GM18499 (cell line): ENCODE measurements around the gene FAF2.
"Not testable (repeated sequence)": the region's sequence is repeated elsewhere in the genome, so short reads cannot be mapped to it uniquely, and the experiment has no call there.

Experiments used
- ATAC-seq: cut with Tn5 transposase; IDR thresholded peaks from one replicate; pipeline ENCODE4 v1.9.1; 2021; ENCODE audit warnings: moderate number of reproducible peaks; ENCODE audit not compliant: insufficient read depth, unreplicated experiment

FAF2 gene

DNA sequence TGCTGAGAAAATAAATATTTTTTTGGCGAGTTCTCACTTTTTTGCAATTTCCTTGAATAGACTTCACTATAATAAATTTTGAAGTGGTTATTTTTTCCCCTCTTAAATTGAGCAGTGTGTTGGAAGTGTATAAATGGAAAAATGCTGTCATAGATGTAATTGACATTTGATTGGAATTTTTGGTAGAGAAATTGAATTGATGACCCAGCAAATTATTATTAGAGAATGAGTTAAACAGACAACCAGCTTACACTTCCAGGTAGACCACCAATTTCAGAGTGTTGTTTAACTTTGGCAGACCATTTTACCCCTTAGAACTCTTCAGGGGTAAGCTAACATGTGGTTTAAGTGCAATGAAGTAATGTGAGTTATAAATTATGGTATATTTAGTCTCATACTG, 1.9 kb downstream of the FAF2 start:
- no peak for ATAC-seq

DNA sequence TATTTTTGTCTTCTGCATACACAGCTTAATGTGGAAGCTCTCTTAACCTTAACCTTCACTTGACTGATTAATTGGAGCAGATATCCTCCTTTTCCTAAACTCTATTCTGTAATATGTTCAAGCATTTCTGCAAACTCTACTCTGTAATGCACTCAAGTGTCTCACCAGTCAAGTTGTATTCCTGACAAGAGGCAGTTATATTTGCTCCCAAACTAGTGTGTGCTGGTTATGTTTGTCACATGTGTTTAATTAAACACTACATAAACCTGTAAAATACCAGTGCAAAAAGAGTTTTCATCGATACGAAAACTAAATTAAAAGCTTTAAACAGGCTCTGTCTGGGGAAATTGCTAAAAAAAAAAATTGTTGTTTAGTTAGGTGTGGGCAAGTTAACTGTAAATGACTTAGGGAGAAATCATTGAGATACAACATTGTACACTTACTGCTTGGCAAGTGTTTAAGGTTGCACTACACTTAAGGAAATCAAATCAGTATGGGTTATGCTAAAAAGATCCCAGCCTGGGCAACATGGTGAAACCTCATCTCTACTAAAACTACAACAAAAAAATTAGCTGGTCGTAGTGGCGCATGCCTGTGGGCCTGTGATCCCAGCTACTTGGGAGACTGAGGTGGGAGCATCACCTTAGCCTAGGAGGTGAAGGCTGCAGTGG, 6.7 kb downstream of the FAF2 start:
- no peak for ATAC-seq

DNA sequence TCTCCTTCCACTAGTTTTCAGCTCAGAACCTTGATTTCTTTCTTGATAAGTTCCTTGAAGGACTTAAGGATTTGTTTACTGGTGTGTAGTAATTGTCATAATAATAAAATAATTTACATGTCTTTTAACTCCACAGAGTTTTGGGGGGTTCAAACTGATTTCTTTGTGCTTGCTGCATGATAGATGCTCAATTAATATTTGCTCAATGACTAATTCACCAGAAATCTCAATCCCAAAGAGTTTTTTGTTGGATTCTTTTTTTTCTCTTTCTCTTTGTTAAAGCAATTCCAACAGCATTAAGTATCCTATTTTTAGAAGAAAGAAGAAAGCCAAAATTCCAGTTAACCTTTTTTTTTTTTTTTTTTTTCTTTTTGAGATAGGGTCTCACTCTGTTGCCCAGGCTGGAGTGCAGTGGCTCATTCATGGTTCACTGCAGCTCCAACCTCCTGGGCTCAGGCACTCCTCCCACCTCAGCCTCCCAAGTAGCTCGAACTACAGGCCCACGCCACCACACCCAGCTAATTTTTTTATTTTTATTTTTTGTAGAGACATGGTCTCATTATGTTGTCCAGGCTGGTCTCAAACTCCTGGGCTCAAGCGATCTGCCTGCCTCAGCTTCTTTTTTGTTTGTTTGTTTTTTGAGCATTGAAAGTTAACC, 10.8 kb downstream of the FAF2 start:
- no peak for ATAC-seq

DNA sequence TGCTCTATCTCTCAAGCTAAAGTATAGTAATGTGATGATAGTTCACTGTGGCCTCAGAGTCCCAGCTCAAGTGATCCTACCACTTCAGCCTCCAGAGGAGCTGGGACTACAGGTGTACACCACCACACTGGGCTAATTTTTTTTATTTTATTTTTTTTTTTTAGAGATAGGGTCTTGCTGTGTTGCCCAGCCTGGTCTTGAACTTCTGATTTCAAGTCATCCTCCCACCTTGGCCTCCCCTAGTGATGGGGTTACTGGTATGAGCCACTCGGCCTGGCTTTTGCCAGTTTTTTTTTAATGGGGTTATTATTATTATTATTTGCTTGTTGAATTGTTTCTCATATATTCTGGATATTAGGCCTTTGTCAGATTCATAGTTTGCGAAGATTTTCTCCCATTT, 13.2 kb downstream of the FAF2 start:
- no peak for ATAC-seq

DNA sequence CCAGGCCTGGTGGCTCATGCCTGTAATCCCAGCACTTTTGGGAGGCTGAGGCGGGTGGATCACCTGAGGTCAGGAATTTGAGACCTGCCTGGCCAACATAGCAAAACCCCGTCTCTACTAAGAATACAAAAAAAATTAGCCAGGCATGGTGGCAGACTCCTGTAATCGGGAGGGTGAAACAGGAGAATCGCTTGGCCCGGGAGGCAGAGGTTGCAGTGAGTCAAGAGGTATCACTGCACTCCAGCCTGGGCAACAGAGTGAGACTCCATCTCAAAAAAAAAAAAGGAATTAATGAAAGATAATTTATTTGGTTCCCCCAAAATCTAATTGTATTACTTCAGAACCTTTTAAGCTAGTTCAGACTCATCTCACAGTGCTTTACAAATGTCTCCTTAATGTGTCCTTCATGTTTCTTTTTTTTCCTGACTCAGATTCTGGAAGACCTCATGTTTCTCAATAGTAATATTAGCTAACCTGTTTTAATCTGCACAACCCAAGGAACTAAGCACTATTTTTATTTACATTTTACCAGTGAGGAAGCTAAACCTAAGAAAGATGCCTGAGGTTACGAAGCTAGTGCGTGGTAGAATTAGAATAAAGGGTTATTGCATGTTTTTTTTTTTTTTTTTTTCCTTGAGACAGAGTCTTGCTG, 15.1 kb downstream of the FAF2 start:
- no peak for ATAC-seq

DNA sequence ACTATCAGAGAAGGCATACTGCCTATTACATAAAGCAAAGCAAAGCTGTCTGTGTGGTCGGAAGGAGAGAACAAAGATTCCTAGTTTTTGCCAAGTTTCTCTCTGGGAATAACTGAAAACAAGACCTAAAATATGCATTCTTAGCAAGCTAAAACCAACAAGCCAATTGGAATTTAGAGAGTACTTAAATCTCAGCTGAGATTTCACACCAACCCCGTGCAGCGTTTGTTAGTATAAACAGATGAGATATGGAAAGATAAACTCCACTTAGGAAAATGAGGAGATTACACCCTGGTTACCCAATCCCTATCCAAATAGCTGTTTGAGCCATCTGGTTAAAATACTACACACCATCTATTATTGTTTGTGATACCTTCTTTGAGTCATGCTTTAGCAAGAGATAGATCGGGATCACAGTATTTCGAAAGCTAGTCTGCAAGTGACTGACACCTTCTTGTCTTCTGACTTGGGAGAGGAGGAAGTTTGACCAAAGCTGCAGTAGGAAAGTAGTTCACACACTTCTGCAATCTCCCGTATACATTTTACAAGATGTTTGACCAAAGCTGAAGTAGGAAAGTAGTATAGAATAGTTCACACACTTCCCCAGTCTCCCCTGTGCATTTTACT, 18.2 kb downstream of the FAF2 start:
- no peak for ATAC-seq

DNA sequence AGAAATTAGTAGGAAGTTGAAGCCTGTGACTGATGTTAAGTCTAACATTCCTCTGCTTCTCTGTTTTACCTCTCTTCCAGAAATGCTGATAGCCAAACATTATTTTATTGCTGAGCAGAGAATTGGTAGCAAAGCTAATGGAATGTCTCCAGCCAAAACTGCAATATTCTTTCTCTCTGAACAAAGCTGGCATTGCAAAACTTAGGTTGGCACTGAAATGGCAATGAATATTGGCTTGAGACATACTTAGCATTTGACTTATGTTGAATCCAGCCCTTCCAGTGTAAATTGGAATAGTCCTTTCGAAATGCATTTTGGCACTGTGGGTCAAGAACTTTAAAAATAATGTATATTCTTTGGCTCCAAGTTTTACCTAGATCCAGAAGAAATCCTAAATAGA, 21.1 kb downstream of the FAF2 start:
- ATAC-seq = no peak

DNA sequence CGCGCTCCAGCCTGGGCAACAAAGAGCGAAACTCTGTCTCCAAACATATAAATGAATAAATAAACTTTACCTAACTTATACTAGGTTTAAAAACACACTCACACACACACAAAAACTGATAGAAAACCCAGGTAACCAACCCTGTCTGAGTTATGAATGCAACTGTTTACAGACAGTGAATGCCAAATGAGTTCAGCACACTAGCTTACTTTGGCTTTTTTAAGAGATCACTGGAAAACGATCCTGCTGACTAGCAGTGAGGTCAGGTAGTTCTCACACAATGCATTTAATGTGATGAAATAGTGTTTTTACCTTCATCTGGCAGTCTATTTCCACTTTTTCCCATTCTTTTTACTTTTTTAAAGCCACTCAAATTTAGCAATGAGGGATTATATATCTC, 22.4 kb downstream of the FAF2 start:
- no peak for ATAC-seq

DNA sequence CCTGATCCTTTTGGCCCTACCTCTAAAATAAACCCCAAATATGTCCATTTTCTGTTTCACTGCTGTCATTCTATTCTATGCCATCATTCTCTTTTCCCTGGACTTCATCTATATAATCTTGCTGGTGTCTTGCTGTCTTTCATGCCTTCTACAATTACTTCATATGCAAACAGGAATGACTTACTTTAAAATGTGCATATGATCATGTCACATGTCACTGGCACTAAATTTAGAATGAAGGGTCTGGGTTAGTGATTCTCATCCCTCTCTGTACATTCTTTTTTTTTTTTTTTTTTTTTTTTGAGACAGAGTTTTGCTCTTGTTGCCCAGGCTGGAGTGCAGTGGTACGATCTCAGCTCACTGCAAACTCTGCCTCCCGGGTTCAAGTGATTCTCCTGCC, 22.9 kb downstream of the FAF2 start:
- ATAC-seq = no peak

DNA sequence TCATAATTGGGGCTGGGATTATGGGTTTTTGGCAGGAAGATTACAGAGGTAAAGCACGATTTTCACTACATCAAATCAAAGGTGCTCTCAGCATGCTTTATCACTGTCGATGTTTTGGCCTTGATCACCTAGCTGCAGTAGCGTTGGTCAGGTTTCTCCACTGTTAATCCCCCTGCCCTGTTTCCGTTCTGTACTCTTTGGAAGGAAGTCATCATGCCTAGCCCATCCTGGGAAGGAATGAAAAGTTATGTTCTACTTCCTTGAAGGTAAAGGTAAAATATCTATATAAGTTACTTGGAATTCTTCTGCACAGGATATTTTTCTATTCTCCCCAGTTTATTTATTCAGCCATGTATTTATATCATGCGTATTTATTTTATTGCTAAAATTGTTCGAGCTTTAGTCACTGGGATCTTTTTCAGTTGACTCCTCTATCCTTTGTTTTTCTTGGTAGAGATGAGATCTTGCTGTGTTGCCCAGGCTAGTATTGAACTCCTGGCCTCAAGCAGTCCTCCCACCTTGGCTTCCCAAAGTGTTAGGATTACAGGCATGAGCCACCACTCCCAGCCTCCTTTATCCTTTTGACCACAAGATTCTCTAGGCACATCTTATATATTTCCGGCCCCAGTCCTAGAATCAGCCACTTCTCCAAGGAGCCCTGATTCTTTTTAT, 25.3 kb downstream of the FAF2 start:
- no peak for ATAC-seq

DNA sequence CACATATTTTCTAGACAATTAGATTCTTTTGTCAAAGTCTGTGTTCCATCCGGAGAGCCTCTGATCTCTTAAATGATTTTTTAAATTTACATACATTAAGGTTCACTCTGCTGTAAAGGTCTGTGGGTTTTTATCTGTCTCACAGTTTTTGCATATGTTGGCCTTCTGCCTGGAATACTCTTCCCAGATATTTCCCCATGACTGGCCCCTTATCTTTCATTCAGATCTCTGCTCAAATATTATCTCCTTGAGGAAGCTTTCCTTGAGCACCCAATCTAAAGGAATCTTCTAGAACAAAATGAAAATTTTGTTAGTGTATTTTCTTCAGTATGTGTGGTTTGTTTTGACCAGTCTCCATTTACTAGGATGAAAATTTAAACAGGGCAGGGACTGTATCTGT, 26.3 kb downstream of the FAF2 start:
- ATAC-seq = no peak

DNA sequence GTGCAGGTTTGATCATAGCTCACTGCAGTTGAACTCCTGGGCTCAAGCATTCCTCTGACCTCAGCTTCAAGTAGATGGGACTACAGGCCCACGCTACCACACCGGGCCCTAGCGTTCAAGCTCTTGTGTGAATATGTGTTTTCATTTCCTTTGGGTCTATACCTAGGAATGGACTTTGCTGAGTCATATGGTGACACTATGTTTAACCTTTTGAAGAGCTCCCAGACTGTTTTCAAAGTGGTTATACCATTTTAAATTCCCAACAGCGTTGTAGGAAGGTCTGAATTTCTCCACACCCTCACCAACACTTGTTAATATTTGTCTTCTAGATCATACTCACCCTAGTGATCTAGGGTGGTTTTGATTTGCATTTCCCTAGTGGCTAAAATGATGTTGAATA, 33.5 kb downstream of the FAF2 start:
- no peak for ATAC-seq

DNA sequence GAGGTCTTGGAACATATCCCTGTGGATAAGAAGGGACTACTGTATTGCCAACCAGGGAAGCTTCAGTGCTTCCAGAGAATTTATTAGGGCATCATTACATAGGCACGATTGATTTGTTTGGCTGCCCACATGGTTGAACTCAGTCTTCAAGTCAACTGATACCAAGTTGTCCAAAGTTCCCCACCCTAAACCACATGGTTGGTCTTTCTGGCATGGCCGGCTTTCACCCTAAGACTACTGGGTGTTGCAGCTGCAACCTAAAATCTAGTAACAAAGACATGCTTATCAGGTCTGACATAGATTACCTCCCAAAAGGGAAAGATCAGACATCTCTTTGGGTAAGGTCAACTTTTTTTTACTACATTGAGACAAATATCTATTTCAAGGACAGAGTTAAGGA, 37.0 kb downstream of the FAF2 start:
- ATAC-seq = no peak

DNA sequence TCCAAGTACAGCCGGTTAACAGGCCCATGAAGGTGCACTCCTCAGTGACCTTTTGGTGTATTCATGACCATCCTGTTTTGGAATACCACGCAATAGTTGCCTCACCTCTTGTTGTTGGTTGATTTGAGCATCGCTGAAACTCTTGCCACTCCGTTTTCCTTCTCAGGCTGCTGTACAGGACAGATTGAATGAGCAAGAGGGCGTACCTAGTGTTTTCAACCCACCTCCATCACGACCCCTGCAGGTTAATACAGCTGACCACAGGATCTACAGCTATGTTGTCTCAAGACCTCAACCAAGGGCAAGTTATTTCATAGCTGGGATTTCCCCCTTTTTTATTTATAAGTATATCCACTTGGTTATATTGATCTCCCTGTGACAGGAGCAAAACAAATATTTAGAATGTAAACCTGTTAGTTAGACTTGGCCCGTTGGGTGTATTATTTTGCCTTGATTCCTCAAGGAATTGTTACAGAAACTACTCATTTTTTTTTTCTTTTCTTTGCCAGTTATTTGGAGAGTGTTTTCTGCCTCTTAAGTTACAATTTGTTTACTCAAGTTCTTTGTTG, 38.1 kb downstream of the FAF2 start:
- ATAC-seq = no peak

DNA sequence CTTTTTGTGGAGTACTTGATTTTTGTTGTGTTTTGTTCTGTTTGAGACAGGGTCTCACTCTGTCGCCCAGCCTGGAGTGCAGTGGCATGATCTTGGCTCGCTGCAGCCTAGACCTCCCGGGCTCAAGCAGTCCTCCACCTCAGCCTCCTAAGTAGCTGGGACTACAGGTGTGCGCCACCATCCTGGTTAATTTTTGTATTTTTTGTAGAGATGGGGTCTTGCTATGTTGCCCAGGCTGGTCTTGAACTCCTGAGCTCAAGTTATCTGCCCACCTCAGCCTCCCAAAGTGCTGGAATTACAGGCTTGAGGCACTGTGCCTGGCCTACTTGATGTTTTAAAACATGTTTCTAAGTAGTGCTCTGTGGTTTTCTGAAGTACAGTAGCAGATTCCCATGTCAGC, 39.0 kb downstream of the FAF2 start:
- not testable (repeated sequence) for ATAC-seq

DNA sequence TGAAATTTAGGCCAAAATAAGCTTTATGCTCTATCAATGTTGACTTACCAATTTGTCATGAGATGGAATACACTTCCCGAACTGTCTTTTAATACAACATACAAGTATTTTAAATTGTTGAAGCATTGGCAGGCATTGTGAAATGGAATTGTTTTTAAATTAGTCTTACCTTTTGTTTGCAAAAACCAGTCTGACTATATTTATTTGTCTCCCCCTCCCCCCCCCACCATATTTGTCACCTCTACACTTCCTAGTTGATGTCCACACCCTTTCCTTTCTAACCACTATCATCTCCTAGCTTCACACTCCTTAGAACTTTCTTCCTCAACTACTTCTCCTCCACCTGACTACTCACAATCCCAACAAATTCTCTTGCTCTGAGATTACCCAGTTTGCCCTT, 40.9 kb downstream of the FAF2 start:
- ATAC-seq = no peak

DNA sequence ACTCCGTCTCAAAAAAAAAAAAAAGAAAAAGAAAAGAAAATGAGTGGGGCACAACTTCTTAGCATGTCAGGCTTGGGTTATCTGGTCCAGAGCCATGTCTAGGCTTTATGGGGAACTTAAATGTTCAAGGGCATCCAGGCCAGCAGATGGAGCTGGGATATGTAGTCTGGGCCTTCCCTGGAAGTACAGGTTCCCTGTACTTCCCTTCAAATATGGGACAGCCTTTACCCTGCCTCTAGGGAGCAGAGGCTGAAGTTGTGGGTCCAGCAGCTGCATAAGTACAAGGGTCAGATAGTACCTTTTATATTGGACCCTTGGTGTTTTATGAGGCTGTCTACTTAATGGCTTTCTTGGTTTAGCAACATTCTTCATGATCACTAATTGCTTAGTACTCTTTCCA, 42.1 kb downstream of the FAF2 start:
- no peak for ATAC-seq

DNA sequence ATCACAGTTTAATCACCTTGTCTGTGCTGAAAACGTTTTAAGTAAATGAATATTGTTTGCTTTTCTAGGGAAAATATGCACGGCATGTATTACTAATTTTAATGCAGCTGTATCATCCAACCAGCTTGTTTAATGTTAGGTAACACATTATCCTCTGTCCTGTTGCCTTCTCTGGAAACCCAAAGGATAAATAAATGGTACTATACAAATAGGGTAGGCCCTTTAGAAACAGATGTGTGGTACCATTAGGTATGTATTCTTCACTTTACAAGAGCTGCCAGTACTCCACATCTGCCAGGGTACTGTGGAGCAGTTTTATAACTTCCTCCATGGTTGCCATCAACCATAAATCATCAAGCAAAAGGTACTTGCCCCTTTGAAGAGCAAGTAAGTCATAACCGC, 42.9 kb downstream of the FAF2 start:
- no peak for ATAC-seq

DNA sequence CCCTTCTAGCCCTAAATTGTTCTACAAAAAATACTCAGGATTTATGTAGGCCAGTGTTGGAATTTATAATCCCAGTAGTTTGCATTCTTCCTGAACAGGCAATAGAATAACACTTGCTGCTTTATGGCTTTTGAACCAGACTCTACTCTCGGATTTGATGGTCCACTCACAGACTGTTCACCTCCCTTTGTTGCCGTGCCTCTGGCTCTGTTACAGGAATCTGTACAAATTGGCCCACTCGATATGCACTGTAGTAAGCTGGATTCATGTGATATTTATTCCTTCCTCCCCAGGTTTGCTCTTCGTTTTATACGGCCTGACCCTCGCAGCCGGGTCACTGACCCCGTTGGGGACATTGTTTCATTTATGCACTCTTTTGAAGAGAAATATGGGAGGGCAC, 43.7 kb downstream of the FAF2 start:
- no peak for ATAC-seq

DNA sequence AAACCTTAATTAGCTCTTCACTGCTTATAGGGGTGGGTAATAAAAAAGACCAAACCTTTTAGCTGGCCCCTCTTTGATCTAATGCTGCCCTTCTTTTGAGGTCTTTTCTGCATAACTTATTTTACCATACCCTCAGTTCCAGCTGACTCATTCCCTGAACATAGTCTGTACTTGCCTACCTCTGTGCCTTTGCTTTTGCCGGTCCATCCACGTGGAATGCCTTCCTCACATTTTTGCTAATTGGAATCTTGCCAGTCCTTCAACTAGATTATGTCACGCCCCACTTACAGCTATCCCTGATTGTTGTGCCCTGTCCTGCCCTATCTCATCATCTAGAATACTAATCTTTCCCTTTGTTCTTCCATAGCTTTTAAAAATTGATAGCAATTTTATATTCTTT, 44.2 kb downstream of the FAF2 start:
- no peak for ATAC-seq

DNA sequence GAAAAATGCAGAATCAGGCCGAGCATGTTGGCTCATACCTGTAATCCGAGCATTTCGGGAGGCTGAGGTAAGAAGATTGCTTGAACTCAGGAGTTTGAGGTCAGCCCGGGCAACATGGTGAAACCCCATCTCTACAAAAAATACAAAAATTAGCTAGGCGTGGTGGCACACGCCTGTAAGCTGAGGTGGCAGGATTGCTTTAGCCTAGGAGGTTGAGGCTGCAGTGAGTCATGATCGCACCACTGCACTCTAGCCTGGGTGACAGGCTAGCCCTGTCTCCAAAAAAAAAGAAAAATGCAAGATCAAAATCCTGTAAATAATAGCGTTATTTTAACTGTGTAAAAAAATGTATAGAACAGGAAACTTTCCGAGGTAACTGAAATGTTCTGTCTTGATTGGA, 49.7 kb downstream of the FAF2 start:
- ATAC-seq = no peak
